Measurements from ENCODE around the gene SLC7A1.

- TF ChIP-seq, protein P1, sequence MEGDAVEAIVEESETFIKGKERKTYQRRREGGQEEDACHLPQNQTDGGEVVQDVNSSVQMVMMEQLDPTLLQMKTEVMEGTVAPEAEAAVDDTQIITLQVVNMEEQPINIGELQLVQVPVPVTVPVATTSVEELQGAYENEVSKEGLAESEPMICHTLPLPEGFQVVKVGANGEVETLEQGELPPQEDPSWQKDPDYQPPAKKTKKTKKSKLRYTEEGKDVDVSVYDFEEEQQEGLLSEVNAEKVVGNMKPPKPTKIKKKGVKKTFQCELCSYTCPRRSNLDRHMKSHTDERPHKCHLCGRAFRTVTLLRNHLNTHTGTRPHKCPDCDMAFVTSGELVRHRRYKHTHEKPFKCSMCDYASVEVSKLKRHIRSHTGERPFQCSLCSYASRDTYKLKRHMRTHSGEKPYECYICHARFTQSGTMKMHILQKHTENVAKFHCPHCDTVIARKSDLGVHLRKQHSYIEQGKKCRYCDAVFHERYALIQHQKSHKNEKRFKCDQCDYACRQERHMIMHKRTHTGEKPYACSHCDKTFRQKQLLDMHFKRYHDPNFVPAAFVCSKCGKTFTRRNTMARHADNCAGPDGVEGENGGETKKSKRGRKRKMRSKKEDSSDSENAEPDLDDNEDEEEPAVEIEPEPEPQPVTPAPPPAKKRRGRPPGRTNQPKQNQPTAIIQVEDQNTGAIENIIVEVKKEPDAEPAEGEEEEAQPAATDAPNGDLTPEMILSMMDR (IDR thresholded peaks at IDR 0.05; ENCODE audit: extremely low read depth in 1 of 2, insufficient read depth in 1 of 2, low read depth in 1 of 2, low read length in 2 of 2) = no peak
- no peak for TF ChIP-seq POLR2A (IDR thresholded peaks at IDR 0.05; ENCODE audit: low read depth, low read length)
Observed at GRCh38 chr13:29493796-29494195, 101.7 kb downstream of the SLC7A1 start.

Data from endothelial cell of umbilical vein (primary cell).